Stimulated activated CD8-positive, alpha-beta memory T cell treated with anti-CD3 and anti-CD28 coated beads, Interleukin-4, amount 100 ng/mL, for 1 hour (primary cell): ENCODE data around the gene SPRY2.

Experiments
- DNase-seq, 2 donors: peaks; one replicate each; pipeline ENCODE4 v3.0.0-alpha.2; 2020; ENCODE audit warnings: low read depth in 2 of 2, low spot score in 1 of 2

The SPRY2 gene

GRCh38 chr13:80313668-80314256 is 27.2 kb downstream of the SPRY2 start:
- DNase-seq = no peak

DNA sequence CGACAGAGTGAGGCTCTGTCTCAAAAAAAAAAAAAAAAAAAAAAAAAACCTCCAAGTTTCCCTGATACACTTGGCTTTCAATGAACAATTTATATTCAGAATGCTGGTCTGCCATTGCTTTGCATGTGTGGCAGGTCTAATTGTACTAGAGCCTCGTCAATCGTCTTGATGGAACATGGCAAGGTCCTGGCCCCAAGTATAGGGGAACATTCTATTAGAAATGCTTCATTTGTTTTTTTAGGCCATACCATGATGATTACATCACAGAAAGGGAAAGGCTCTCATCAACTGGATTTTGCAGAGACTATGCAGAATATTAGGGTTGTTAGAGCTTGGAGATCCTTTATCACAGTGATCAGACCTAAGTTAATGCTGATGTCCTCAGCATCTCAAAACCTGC is 28.0 kb downstream of the SPRY2 start:
- no peak for DNase-seq

- no peak for DNase-seq
These were observed 28.8 kb downstream of the SPRY2 start for GRCh38 chr13:80312012-80312704.

- no peak for DNase-seq
These were observed 31.0 kb downstream of the SPRY2 start for GRCh38 chr13:80309926-80310325.

DNA sequence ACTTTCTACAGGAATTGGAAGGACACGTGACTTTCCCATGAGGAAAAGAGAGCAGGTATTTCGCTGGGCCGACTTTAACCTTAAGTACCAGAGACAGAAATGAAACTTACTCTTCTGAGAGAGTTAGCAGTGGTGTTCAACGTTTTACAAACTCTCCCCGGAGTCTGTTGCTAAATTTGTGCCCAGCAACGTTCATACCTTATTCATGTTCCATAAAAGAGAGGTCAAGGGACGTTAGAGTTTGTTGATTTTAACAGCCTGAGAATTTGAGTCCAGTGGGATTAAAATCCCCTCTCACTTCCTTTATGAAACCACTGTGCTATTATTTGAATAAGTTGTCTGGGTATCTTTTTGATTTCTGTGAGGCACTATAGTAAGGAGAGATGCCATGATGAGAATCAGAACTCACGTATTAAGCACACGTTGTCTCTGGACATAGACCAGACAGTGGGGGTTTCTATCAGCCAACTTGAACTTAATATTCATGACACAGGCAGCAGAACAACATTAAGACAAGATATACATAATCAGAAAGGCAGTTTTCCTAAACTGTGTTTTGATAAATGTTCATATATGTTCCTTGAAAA is 33.4 kb downstream of the SPRY2 start:
- DNase-seq = no peak

GRCh38 chr13:80306337-80306972 is 34.5 kb downstream of the SPRY2 start:
- no peak for DNase-seq

GRCh38 chr13:80305737-80306136 is 35.2 kb downstream of the SPRY2 start:
- DNase-seq = no peak

DNA sequence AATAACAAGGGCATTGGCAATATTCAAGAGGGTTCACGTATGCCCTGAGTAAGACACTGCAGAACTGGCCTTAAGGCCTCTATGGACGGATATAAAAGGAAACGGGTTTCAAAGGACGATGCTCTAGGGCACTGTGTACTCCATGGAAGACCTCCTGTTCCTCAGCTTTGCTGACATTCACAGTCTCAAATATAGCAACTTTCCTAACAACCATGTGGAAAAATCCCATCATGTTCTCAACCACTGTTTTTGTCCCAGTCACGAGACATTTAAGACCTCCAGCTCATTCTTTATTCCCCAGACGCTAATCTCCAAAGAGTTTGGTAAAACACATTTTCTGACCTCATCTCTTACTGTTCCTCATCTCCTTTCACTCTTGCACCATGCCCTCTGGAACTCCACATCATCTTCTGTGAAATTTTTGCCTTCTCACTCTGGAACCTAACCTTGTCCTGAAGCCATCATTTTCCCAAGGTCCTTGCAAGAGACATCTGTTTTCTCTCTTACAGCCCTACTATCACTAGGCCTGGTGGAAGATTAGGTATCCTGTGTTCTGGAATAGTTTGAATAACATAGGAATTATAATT is 37.6 kb downstream of the SPRY2 start:
- DNase-seq = no peak

DNA sequence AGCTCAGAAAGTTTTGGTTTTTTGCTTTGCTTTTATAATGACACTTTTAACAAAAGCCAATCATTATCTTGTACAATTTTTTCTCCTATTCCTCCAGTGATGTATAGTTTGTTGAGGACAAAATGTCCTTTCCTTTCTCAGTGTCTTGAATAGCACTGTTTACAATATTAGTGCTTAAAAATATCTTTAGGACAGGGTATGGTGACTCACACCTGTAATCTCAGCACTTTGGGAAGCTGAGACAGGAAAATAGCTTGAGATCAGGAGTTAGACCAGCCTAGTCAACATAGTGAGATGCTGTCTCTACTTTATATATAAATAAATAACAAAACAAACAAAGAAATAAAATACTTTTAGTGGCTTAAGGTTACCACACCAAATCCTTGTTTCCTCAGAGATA is 41.9 kb downstream of the SPRY2 start:
- DNase-seq = no peak

GRCh38 chr13:80297503-80297902 is 43.4 kb downstream of the SPRY2 start:
- no peak for DNase-seq

DNA sequence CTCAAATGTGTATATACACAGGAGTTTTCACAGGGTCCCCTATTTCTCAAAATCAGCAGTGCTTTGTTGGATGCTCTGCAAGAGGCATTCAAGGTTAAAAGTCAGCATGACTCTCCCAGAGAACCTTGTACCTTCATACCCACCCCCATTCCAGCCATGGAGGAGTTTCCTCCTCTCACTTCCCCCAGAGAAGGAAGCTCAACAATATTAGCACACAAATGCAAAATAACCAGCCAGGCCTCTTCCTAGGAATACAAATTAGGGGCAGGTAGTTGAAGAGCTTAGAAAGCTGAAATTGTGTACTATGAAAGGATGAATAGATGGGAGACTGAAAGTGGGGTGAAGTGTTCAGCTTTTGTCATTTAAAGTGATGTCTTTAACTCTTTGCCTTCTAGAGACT is 43.8 kb downstream of the SPRY2 start:
- DNase-seq = no peak

DNA sequence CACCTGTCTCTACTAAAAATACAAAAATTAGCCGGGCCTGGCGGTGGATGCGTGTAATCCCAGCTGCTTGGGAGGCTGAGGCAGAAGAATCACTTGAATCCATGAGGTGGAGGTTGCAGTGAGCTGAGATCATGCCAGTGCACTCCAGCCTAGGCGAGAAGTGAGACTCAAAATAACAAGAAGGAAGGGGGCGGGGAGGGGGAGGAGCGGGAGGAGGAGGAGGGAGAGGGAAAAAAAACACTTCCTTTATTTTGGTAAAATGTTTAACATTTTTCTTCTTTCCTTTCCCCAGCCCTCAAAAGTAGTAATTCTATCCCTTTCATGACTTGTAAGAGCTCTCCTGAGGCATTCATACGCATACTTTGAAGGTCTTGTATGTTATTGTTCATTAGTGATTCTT is 44.3 kb downstream of the SPRY2 start:
- no peak for DNase-seq

DNA sequence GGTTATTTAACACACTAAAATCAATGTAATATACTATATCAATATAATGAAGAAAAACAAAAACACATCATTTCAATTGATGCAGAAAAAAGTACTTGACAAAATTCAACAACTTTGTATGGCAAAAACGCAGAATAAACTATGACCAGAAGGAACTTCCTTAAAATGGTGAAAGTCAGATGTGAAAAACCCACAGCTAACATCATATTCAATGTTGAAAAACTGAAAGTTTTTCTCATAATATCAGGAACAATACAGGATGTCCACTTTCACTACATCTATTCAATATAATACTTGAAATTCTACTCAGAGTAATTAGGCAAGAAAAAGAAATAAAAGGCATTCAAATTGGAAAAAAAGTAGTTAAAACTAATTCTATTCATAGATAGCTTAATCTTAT is 50.3 kb downstream of the SPRY2 start:
- no peak for DNase-seq
